ENCODE data around the gene NDUFB10.
"Not testable (repeated sequence)": the region's sequence is repeated elsewhere in the genome, so short reads cannot be mapped to it uniquely, and the experiment has no call there.

NDUFB10 gene

DNA sequence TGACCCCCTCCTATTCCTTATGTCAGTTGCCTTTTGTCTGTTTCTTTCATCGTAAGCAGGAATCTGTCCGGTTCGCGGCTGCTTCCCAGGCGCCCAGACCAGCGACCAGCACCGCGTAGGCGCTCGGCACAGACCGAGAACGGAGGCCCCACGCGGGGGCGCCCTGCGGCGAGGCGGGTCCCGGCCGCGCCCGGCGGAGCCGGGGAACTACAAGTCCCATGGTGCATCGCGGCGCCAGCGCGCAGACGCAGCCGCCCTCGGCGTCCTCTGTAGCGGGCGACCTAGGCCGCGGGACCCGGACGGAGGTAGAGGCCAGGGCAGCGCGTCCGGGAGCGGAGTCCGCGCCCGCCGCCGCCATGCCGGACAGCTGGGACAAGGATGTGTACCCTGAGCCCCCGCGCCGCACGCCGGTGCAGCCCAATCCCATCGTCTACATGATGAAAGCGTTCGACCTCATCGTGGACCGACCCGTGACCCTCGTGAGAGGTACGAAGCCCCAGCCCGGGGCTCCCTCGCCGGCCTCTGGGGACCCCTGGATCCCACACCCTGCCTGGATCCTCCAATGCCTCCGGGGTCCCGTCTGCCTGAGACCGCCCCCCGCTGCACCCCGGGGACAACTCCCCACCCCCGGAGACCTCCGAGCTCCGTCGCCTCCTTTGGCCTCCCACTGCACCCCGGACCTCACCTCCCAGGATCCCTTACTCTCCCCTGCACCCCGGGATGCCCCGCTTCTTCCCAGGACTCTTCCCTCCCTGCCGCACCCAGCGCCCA is at the start of gene NDUFB10:
Gene NDUFB10 (plus strand): TSS at position 270 of the 771 bp plus-strand sequence. CDS start 87 bp downstream, at position 357.
- H3K27ac ChIP-seq: peak within 1 kb of the TSS; percentile 56
- DNase-seq (ENCODE audit: low read depth, low spot score): no peak

DNA sequence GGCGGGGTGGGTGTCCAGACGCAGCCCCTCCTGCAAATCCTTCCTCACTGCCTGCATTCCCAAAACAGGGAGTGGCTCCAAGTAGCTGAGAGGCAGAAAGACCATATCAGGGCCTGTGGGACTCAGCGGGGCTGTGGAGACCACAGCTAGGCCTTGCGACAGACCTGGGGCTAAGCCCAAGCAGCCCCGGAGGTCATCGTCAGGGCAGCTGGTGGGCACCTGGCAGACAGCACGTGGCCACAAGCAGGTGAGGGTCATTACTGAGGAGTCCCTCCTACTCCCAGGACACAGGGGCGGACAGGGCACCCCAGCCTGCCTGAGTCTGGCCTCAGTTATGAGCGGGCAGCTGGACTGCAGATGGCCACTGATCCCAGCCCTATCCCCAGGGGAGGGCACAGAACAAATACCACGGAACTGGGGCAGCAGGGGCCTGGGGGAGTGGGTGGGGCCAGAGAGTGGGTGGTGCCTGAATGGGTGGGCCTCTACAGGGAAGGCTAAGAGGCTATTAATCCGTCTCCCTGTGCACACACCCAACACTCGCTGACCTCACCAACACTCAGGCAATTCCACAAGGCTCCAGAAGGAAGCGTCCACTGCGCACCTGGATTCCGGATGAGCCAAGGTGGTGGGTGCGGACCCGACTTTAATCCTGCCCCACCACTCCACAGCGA is 49.6 kb upstream of the NDUFB10 start:
- no peak for DNase-seq (ENCODE audit: low read depth, low spot score)
- no peak overlapping the region for H3K27ac ChIP-seq

DNA sequence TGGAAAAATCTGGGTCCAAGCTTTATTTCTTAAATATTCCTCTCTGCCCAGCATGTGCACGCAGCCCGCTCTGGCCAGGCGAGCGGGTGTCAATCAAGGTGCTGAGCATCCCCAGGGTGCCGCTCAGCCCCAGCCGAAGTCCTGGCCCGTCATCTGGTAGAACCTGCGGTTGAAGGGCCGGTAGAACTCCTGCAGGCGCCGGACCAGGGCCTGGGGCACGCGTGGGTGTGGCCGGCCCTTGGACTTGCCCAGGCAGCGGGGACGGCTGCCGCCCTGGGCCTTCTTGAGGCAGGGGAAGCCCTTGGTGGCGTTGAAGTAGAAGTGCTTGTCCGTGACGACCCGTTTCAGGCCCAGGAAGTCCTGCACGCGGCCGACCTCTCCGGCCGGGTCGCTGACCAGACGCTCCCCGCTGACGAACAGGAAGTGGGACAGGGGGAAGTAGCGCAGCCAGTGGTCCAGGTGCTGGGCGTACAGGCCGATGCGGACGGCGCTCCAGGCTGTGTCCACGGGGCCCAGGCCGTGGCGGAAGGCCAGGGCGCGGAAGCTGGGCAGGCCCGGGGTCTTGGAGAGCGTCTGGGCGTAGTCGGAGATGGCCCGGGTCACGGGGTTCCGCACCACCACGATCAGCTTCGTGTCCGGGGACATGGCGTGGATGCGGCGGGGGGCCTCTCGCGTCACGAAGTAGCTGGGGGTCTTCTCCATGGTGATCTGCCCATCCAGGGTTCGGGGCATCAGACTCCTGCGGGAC is 47.7 kb upstream of the NDUFB10 start:
- H3K27ac ChIP-seq: no peak overlapping the region
- no peak for DNase-seq (ENCODE audit: low read depth, low spot score)

DNA sequence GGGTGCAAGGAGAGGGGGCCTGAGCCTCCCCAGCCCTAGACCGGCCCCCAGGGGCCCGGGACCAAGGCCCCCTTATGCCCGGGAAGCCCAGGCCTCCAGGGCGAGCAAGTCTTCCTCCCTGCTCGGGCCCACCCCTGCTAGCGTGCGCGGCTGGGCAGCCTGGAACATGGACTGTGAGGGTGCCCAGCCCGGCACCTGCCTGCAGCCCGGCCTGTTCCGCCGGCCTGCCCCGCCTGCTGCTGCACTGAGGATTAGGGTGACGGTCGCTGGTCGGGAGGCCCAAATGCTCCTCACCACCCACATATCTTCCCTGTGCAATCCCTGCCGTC is 47.2 kb upstream of the NDUFB10 start:
- no peak overlapping the region for H3K27ac ChIP-seq

DNA sequence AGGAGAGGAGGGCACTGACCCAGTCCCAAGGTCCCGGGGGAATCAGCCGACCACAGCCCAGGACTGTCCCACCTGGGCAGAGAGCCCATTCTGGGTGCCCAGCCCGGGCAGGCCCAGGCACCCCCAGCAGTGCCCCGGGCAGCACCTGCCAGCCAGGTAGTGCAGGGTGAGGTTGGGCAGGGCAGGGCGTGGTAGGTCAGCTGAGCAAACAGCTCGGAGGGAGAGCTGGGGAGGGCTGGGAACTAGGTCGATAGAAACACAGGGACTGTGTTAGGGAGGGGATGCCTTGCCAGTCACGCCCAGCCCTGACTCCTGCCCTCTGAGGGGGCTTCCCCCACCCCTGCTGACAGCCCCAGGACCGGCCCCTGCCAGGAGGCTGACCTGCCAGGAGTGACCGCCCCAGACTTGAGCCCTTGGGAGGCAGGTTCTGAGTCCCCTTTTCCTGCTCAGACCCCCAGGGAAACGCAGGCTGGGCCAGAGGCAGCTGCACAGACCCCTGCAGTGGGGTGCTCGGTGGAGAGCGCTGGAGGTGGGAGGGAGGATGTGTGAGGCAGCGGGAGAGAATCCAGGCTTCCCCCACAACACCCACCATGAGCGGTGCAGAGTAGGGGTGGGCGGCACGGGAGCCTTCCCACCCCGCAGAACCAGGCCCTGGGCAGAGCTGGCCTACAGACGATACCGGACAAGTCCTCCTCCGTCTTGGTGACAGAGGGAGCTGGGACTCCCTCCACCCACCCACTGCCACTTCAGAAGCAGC is 45.8 kb upstream of the NDUFB10 start:
- DNase-seq (ENCODE audit: low read depth, low spot score): peak; percentile 22
- H3K27ac ChIP-seq: no peak overlapping the region

More for the DNA sequence above, 47.2 kb upstream of the NDUFB10 start:
- no peak for DNase-seq (ENCODE audit: low read depth, low spot score)

DNA sequence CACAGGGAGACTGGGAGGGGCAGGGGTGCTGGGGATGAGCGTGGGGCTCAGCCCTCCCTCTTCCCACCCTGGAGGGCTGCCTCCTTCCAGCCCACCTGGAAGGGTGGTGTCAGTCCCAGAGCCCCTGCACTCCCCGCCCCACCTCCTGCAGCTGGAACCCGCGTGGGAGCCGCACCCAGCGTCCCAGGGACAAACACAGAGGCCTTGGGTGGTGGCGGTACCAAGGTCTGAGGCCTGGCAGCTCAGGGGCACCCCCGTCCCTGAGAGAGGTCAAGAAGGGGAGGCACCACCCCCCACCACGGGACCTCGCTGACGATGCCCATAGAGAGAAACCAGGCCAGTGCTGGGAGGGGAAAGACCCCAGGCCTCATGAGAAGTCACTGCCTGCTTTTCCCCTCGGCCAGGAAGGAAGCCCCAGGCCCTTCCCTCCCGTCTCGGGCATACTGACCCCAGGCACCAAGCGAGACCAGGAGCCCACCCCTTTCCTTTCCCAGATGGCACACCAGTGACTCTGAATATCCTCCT is 45.2 kb upstream of the NDUFB10 start:
- no peak overlapping the region for H3K27ac ChIP-seq
- DNase-seq (ENCODE audit: low read depth, low spot score): no peak

DNA sequence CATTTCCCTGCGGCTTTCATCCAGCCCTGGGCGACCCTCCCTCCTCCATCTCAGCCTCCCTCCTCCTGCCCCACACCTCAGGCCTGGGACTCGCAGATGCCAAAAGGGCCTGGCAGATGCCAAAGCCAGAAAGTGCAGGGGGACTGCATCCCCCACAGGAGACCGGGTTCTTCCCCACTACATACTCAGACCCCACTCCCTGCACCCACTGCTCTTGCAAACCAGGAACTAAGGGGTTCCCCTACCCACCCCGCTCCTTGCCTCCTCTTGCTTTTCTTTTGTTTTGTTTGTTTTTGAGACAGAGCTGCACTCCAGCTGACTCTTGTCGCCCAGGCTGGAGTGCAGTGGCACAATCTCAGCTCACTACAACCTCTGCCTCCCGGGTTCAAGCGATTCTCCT is 44.4 kb upstream of the NDUFB10 start:
- no peak for DNase-seq (ENCODE audit: low read depth, low spot score)

DNA sequence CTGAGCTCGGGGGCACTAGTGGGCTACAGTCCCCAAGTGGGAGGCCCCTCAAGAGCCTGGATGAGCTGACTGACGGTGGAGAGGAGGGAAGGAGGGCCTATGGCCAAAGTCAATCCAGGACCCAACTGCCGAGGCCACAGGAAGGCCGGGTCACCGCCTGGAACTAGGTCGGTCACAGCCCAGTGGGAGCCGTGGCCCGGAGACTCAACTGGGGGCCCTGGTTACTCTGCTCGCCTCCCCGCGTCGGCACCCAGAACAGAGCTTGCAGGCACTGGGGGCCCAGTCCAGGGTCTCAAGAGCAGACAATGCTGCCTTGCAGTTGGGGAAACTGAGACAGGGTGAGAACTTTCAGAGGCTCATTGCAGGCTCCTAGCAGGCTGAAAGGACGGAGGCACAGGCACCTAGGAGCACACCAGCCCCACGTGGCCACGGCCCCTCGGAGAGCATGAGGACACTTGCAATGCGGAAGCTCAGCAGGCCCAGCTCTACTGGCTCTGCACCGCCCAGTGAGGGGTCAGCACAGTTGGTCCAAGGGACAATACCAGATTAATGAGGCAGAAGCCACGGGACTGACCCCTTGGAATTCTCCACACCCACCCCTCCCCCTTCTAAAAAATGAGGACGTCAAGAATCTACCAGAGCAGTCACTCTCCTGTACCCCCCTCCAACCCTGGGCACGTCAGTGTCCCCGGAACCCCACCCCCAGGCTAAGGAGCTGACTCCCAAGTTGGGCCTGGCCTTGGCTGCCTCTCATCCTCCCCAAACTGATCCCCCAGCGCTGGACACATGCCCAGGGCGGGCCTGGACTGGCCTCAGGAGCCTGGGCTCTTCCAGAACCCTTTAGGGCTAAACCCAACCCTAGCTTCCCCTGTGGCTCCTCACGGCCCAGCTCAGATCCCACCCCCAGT is 43.4 kb upstream of the NDUFB10 start:
- DNase-seq (ENCODE audit: low read depth, low spot score): no peak
- H3K27ac ChIP-seq: no peak overlapping the region

More for the DNA sequence above, 44.4 kb upstream of the NDUFB10 start:
- no peak overlapping the region for H3K27ac ChIP-seq

DNA sequence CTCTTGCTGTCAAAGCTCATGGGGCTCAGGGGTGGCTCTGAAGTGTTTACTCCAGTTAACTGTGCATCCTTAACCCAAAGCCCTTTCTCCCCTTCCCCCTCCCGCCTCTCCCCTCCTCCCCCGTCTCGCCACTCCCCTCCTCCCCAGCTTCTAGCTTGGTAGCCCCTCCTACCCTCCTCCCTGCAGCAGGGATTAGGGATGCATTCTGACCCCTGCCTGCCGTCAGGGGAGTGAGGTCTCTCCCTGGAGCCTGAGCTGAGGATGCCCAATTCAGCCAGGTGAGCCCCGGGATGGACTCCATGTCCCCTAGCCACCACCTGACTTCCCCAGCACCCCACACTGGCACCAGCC is 42.7 kb upstream of the NDUFB10 start:
- DNase-seq (ENCODE audit: low read depth, low spot score): no peak

DNA sequence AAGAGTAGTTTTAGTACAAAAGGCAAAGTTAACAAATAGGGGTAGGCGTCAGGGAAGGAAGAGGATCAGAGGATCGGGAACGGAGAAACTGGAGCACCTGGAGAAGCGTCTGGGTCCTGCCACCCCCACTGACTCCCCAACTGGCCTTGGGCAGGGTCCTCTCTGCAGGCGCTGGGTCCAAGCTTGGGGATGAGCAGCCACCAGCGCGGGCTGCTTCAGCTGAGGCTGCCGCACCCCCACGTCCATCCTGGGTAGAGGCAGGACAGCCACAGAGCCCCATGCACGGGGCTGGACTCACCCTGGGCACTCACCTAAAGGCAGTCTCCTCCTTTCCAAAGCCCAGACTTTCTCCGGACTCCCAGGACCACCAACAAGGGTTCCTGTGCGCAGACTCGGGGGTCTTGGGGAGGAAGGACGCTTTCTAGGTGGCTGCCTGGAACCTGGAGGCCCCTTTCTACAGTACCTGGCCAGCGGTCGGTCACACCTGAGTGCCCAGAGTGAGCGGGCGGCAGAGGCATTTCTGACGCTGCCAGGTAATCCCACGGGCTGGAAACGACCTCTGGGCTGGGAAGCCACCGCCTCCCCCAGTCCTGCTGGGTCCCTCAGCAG is 42.2 kb upstream of the NDUFB10 start:
- no peak for DNase-seq (ENCODE audit: low read depth, low spot score)
- H3K27ac ChIP-seq: no peak overlapping the region

More for the DNA sequence above, 42.7 kb upstream of the NDUFB10 start:
- H3K27ac ChIP-seq: no peak overlapping the region

DNA sequence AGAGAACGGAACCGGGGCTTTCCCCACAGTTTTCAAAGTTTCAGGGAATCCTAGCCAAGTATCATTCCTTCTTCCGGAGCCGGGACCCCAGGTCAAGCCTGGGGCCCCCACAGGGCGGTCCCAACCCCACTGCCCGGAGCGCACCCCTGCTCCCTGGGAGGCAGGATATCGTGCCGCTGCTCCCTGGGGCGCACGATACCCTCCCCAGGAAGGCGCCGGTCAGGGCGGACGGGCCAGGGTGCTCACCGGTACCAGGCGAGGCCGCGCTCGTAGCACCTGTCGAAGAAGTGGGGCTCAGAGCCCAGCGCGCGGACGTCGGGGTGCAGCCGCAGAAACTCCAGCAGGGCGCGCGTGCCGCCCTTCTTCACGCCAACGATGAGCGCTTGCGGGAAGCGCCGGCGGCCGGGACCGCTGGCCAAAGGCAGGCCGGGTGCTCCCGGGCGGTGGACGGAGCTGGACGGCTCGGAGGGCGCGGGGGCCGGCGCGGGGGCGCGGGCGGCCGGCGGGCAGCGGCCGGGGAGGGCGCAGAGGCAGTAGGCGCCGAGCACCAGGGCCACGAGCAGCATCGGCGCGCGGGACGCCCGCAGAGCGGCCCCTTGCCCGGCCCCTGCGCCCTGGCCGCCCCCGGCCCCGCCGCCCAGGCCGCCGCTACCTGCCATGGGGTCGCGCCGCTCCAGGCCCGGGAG is 41.5 kb upstream of the NDUFB10 start:
- H3K27ac ChIP-seq: no peak overlapping the region
- DNase-seq (ENCODE audit: low read depth, low spot score): no peak

DNA sequence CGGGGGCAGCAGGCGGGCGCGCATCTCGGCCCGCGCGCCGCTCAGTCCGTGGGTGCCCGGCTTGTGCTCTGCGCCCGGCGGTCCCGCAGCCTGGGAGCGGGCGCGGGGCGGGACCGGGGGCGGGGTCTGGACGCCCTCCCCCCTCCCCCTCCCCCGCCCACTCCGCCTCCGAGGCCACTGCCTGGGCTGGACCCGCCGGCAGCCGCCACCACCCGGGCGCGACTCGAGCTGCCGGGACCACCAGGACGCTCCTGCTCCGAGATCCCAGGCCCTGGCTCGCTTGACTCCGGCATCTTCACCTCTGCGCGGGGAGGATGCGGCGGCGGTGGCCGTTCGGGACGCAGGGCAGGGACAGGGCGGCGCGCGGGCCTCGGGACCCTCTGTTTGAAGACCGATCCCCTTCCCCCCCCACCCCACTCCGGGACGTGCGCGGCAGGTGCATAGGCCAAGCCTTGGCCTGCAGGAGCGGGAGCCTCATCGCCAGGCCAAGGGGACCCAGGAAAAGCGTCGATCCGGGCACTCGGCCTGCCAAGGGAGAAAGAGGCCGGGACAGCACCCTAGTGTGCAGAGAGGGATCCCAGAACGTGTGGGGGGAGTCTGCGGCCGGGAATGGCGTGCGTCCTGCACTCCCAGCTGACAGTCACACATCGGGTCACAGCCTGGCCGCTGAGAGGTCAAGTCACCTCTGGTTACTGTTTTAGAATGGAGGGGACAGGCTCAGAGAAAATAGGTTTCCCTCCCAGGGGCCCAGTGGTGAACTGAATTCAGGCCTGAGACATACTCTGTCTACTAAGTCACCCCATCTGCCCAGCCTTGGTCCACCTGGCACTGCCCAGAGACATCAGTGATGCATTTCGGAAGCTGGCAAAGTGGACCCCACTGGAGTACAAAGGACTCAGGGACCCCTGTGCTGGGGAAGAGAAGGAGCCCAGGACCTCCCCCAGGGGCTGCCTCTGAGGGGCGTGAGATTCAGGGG is 40.7 kb upstream of the NDUFB10 start, which contains the start of gene HS3ST6:
Gene HS3ST6 (minus strand): TSS at position 65 of the 976 bp plus-strand sequence. CDS start 92 bp downstream, outside the sequence.
- DNase-seq (ENCODE audit: low read depth, low spot score): no peak
- H3K27ac ChIP-seq: no peak within 1 kb of the TSS

DNA sequence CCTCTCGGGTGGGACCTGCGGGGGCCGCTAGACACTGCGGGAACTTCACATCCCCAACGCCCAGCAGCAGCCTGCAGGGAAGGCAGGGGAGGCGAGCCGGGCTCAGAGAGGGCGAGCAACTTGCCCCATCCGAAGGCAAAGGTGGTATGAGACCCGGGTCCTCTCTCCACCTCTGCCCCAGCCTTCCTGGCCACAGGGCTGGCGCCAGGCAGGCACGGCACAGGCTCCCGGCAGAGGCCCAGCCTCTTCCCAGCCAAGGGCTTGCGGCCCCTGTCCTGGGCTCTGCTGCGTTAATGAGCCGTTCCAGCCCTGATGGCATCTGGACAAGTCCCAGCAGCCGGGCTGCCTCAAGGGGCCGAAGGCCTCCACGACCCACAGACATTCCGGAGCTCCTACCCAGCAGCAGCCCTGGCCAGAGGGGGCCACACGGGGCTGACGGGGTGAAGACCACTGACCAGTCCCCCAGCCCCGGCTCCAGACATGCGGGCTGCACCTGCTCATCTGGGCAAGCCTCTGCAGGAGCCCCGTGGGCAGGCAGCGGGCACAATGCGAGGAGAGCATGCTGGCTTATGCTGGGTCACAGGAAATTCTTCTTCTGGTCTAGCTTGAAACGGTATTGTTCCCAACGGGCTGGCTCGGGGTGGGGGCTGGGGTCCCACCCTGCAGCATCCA is 39.9 kb upstream of the NDUFB10 start:
- no peak overlapping the region for H3K27ac ChIP-seq

DNA sequence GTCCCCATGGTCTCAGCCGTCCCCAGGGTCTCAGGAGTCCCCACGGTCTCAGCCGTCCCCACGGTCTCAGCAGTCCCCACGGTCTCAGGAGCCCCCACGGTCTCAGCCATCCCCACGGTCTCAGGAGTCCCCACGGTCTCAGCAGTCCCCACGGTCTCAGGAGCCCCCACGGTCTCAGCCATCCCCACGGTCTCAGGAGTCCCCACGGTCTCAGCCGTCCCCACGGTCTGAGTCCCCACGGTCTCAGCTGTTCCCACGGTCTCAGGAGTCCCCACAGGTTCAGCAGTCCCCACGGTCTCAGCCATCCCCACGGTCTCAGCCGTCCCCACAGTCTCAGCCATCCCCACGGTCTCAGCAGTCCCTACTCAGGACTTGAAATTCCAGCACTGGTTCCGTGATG is 39.2 kb upstream of the NDUFB10 start:
- DNase-seq (ENCODE audit: low read depth, low spot score); H3K27ac ChIP-seq: not testable (repeated sequence)

More for the DNA sequence above, 39.9 kb upstream of the NDUFB10 start:
- no peak for DNase-seq (ENCODE audit: low read depth, low spot score)

DNA sequence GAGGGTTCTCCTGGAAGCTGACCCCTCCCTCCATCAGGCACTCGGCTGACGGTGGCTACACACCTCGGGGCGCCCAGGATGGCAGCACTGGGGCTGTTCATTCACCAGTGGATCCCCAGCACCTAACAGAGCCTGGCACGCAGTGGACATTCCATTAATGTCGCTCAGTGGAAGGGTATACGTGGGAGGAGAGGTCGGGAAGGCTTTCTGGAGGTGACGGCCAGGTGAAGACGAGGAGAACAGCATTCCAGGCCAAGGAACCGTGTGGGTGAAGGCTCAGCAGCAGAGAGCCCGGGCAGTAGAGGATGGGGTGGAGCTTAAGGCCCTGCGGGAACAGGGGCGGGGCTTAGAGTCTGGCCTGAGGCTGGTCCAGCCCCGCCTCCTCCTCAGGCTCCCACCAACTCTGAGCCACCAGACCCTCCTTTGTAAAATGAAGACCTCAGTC is 38.6 kb upstream of the NDUFB10 start:
- no peak for DNase-seq (ENCODE audit: low read depth, low spot score)
- no peak overlapping the region for H3K27ac ChIP-seq

DNA sequence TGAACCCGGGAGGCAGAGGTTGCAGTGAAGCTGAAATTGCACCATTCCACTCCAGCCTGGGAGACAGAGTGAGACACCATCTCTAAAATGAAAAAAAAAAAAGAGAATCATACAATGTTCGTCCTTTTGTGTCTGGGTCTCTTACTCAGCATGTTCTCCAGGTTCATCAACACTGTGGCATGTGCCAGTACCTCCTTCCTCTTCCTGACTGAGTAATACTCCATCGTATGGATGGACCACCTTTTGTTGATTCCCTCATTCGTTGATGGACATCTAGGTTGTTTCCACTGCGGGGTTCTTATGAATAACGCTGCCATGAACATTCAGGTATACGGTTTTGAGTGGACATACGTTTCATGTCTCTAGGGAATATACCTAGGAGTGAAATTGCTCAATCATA is 37.0 kb upstream of the NDUFB10 start:
- H3K27ac ChIP-seq: no peak overlapping the region
- no peak for DNase-seq (ENCODE audit: low read depth, low spot score)

Measured in epithelial cell of prostate (primary cell).